HL-60/S4 (cell line): Measurements from ENCODE around the gene SLC25A23.

Experiments used
- in situ Hi-C: fragments of 300-500 bp; cut with MboI; formaldehyde crosslinking; loops from 2 replicates; pipeline ENCODE4 v1.14.3; 2022; ENCODE audit warnings: low sequenced_read_pairs

Gene SLC25A23

GRCh38 chr19:6481541-6482342 is 22.1 kb upstream of the SLC25A23 start, which contains the start of gene DENND1C:
Gene DENND1C (minus strand): TSS chr19:6481787. CDS start chr19:6481695, 92 bp downstream.
- in situ Hi-C loops: no loop called here

- in situ Hi-C loops: no loop called here
Observed at GRCh38 chr19:6480848-6481415, 21.3 kb upstream of the SLC25A23 start.

DNA sequence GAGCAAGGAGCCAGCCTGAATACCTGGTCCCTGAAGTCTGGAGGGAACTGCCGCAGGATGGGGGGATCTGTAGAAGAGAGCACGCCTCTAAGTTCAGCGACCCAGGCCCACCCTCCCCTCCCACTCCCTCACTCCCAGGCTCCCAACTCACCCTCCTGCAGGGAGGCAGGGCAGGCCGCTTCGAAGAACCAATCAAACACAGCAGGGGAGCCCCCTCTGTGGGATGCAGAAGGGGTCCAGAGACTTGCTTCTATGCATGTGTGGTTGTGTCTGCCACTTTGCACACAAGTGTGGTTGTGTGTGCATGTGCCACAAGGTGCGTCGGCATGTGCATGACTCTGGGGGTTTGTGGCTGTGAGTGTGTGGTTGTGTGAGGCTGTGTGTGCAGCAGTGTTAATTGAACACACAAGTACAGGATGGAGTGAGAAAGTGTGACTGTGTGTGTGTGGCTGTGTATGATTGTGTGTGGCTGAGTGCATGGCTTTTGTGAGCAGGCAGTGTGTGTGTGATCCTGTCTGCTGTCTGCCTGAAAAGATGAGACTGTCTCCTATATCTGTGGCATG is 20.3 kb upstream of the SLC25A23 start:
- in situ Hi-C loops: no loop called here

GRCh38 chr19:6478815-6479214 is 19.2 kb upstream of the SLC25A23 start:
- in situ Hi-C loops: no loop called here

GRCh38 chr19:6476896-6477431 is 17.4 kb upstream of the SLC25A23 start:
- in situ Hi-C loops: no loop called here

DNA sequence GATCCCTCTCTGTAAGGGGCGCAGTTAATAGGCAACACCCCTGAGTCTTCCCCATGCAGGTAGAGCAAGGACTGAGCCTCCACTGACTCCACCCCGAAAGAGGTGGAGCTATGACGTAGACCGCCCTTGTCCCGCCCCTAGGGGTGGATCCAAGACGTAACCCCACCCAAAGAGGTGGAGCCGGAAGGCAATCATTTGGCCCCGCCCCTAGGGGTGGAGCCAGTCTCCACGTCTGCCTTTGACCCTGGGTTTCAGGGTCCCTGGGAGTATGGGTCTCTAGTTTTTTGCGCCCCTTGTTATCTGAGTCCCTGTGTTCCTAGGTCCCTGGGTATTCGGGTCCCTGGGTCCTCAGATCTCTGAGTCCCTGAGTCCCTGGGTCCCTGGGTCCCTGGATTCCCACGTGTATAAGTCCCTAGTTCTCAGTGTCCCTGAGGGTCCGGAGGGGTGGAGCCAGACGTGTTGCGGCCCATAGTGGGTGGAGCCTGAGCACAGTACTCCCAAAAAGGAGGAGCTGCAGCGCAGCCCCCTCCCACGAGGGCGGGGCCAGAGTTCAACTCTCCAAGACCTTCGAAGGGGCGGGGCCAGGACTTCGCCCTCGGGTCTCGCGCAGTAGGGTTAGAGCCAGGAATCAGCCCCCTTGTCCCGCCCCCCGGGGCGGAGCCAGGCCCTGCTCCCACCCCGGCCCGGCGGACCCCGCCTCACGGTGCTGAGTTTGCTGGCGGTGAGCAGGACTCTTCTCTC is 16.7 kb upstream of the SLC25A23 start:
- in situ Hi-C loops: no loop called here

DNA sequence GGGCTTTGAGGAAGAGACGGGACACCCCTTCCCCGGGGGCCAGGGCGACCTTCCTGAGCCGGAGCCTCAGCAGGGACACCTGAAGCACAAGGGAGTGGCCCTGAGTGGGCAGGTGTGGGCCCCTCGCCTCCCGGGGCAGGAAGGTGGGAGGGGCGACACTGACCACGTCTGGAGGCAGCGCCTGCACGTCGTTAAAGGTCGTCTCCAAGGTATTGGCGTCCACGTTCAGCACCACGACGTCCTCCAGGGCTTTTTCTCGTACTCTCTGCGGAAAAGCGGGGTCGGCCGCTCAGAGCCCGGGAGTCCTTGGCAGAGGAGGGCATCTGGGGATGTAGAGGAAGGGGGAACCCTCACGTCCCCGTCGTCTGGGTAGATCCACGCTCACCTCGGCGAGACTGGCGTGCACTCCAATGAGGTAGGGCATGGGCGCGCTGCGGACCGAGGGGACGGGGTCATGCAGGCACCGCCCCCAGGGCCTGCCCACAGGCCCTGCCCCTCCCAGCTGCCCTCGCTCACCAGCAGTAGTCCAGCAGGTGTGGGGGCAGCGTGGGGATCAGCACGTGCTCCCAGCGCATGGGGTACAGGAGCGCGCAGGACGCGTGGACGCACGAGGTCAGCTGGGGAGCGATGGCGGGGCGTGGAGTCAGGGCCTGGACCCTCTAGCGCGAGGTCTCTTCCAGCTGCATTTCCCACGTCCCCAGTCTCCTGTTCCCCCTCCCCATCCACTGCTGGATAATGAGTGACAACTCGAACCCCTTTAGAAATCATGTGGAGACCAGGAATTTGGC is 15.9 kb upstream of the SLC25A23 start:
- in situ Hi-C loops: no loop called here

GRCh38 chr19:6473647-6474046 is 14.1 kb upstream of the SLC25A23 start:
- in situ Hi-C loops: no loop called here

- in situ Hi-C loops: no loop called here
Observed at GRCh38 chr19:6472713-6473112, 13.1 kb upstream of the SLC25A23 start.

GRCh38 chr19:6471076-6471475 is 11.5 kb upstream of the SLC25A23 start:
- in situ Hi-C loops: no loop called here

GRCh38 chr19:6470173-6470572 is 10.6 kb upstream of the SLC25A23 start:
- in situ Hi-C loops: no loop called here

DNA sequence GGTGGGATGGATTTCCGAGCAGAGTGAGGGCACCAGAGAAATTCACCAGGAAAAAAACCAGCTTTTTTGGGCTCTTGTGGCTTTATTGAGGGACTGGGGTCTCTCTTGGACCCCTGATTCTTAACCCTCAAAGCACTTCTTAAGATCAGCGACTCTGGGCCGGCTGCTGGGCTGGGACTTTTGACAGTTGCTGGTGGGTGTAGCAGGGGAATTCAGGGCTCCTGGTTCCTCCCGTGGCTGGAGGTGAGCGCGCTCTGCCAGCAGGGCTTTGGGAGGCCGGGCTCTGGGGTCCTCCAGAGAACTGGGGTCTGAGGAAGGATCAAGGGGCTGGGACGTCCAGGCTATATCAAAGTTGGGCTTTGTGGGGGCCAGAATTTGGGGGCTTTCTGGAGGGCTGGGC is 7.8 kb upstream of the SLC25A23 start:
- in situ Hi-C loops: no loop called here

GRCh38 chr19:6466526-6467248 is 7.1 kb upstream of the SLC25A23 start:
- in situ Hi-C loops: no loop called here

- in situ Hi-C loops: no loop called here
Observed at GRCh38 chr19:6465663-6466062, 6.1 kb upstream of the SLC25A23 start.

DNA sequence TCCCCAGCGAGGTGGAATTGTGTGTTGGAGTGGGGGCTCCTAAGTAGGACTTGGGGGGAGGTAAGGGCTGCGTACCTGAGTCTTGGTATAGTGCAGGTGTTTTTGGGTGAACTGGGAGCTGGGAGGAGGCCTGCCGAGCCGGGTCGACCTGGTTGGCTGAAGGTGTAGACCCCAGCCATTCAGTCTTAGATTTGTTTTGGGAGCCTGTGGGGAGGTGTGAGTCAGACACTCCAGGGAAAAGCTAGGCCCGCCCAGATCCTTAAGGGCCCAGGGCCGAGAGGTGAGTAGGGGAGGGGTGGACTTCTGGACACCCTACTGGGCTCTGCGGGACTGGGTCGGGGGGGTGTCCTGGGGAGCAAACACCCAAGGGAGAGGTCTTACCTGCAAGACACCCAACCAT is 5.4 kb upstream of the SLC25A23 start:
- in situ Hi-C loops: no loop called here

- in situ Hi-C loops: no loop called here
Observed at GRCh38 chr19:6464070-6464873, 4.7 kb upstream of the SLC25A23 start, which contains the start of gene CRB3. Gene CRB3 (plus strand): TSS chr19:6464271. CDS start chr19:6464702, 431 bp downstream.

DNA sequence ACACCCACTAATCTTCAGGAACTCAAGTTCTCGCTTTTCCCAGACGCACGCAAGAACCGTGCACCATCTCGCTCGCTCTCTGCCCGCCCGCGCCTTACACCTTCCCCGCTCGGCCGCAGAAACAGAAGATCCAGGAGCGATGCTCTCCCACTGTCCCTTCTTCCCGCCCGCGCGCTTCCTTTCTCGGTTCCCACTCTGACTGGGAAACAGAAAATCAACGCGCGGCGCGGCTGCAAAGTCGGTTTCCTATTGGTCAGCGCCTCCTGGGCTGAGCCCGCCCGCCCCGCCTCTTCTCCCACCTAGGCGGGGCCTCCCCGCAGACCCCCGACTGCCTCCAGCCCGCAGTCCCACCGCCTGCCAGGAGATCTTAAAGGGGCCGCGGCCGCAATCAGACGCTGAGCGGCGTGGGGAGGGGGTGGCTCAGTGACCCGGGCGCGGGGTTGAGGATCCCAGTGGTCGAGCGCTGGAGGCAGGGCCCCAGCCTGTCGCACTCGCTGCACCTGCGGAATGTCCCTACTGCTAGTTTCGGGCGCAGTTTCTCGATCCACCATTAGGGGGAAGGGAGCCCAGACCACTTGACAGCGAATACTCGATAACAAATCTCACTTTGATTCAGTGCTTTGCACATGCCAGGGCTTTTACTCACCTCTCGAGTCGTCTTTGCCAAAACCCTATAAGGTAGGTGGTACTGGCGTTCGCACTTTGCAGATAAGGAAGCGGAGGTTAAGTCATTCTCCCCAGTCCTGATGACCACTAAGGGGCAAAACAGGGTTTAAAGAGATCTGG is 700 bp upstream of the SLC25A23 start:
- in situ Hi-C loops: no loop called here

DNA sequence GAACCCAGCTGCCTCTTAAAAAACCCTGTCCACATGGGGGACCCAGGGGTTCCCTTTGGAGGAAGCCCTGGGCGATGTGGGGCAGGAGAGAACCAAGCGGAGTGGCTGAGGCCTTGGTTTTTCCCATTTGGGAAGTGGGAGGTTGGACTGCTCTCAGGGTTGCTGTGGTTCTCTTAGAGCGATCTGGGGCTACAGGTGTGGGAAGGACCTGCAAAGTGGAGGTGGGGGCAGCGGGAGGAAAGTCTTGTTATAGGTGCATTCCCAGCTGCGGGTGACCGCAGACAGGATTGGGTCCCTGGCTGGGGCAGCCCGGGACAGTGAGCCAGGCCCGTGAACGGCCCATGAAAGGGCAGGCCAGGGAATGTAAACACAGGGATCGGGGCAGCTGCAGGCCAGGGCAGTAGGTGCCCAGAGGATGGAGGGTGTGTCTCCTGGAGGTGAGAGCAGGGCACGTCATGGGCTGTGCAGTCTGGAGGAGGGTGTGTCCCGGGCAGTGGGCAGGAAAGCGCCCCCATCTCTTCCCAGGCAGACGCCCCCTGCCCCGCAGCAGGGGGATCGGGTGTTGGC is 814 bp downstream of the SLC25A23 start:
- in situ Hi-C loops: no loop called here
